Astrocyte (in vitro differentiated cells and primary cell): ENCODE measurements around the gene STAB1. TPM values are rescaled to one million over a fixed set of nuclear protein-coding genes. Genes with fewer than 3 reads are reported as not detected.

Experiments used
- DNase-seq: peaks from one replicate; pipeline ENCODE4 v3.0.0-alpha.2; 2010; ENCODE audit warnings: low read depth
- FAIRE-seq: peaks from 2 replicates; lab custom pipeline; 2011; peaks lifted over from hg19 to GRCh38; lab: Jason Lieb, UNC
- H2AFZ ChIP-seq: 2 replicates; pipeline ENCODE4 v1.6.0; 2012; ENCODE audit warnings: low read depth, low read length, inconsistent platforms
- H3K27ac ChIP-seq: 2 replicates; pipeline ENCODE4 v1.5.1; 2011; ENCODE audit warnings: low read depth, low read length, inconsistent platforms
- H3K27me3 ChIP-seq: 2 replicates; pipeline ENCODE4 v1.6.0; 2011; ENCODE audit warnings: low read length, inconsistent platforms; ENCODE audit not compliant: insufficient read depth
- H3K36me3 ChIP-seq: 2 replicates; pipeline ENCODE4 v1.5.1; 2011; ENCODE audit warnings: low read length, inconsistent platforms; ENCODE audit not compliant: insufficient read depth
- H3K4me1 ChIP-seq: 2 replicates; pipeline ENCODE4 v1.5.1; 2011; ENCODE audit warnings: low read length, inconsistent platforms; ENCODE audit not compliant: insufficient read depth
- H3K4me2 ChIP-seq: 2 replicates; pipeline ENCODE4 v1.6.0; 2012; ENCODE audit warnings: low read length, inconsistent platforms
- H3K4me3 ChIP-seq: 2 replicates; pipeline ENCODE4 v1.5.1; 2011; ENCODE audit warnings: low read depth, mild to moderate bottlenecking, low read length, inconsistent platforms; ENCODE audit not compliant: insufficient read depth
- H3K79me2 ChIP-seq: 2 replicates; pipeline ENCODE4 v1.6.0; 2012; ENCODE audit warnings: mild to moderate bottlenecking, low read length, inconsistent platforms; ENCODE audit not compliant: insufficient read depth
- H3K9ac ChIP-seq: 2 replicates; pipeline ENCODE4 v1.6.0; 2012; ENCODE audit warnings: mild to moderate bottlenecking, low read length, inconsistent platforms
- H3K9me3 ChIP-seq: 2 replicates; pipeline ENCODE4 v1.5.1; 2012; ENCODE audit warnings: low read depth, mild to moderate bottlenecking, low read length, inconsistent platforms; ENCODE audit not compliant: insufficient read depth
- H4K20me1 ChIP-seq: 2 replicates; pipeline ENCODE4 v1.6.0; 2012; ENCODE audit warnings: low read length, inconsistent platforms; ENCODE audit not compliant: insufficient read depth
- H3K27ac Mint-ChIP-seq: one replicate; pipeline ENCODE4 v1.8.0; 2021; ENCODE audit warnings: mild to moderate bottlenecking, mixed read lengths; ENCODE audit not compliant: unreplicated experiment
- H3K27me3 Mint-ChIP-seq: one replicate; pipeline ENCODE4 v1.8.0; 2021; ENCODE audit warnings: low read depth, mixed read lengths; ENCODE audit not compliant: unreplicated experiment
- H3K36me3 Mint-ChIP-seq: one replicate; pipeline ENCODE4 v1.8.0; 2021; ENCODE audit warnings: low read depth, mixed read lengths; ENCODE audit not compliant: unreplicated experiment
- H3K4me1 Mint-ChIP-seq: one replicate; pipeline ENCODE4 v1.8.0; 2021; ENCODE audit warnings: low read depth, mixed read lengths; ENCODE audit not compliant: unreplicated experiment
- H3K4me3 Mint-ChIP-seq: one replicate; pipeline ENCODE4 v1.8.0; 2021; ENCODE audit warnings: mild to moderate bottlenecking, moderate library complexity, mixed read lengths; ENCODE audit not compliant: unreplicated experiment
- H3K9me3 Mint-ChIP-seq: one replicate; pipeline ENCODE4 v1.8.0; 2021; ENCODE audit warnings: mild to moderate bottlenecking, mixed read lengths; ENCODE audit not compliant: unreplicated experiment
- CTCF ChIP-seq: IDR thresholded peaks from 2 replicates; pipeline ENCODE4 v1.5.1; 2011; ENCODE audit warnings: low read depth, mild to moderate bottlenecking, inconsistent platforms, low read length, moderate library complexity; ENCODE audit not compliant: insufficient read depth
- EZH2 ChIP-seq: IDR thresholded peaks from 2 replicates; pipeline ENCODE4 v1.6.1; 2012; ENCODE audit warnings: mild to moderate bottlenecking, low read length, inconsistent platforms; ENCODE audit not compliant: insufficient read depth
- total RNA-seq: library from RNA; stranded (reverse); gene quantifications from 2 replicates; pipeline ENCODE4 v1.2.1, GENCODE V29; 2021

The STAB1 gene
- total RNA-seq, 1 donor from 2014 or later = 0.39 TPM

DNA sequence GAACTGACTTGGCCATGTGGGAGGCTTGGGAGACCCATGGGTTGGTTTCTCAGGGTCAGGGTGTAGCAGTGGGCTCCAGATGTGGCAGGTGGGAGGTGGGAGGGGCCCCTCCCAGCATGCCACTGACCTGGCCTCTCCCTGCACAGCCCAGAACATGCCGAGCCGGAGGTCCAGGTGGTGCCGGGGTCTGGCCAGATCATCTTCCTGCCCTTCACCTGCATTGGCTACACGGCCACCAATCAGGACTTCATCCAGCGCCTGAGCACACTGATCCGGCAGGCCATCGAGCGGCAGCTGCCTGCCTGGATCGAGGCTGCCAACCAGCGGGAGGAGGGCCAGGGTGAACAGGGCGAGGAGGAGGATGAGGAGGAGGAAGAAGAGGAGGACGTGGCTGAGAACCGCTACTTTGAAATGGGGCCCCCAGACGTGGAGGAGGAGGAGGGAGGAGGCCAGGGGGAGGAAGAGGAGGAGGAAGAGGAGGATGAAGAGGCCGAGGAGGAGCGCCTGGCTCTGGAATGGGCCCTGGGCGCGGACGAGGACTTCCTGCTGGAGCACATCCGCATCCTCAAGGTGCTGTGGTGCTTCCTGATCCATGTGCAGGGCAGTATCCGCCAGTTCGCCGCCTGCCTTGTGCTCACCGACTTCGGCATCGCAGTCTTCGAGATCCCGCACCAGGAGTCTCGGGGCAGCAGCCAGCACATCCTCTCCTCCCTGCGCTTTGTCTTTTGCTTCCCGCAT, 7.9 kb upstream of the STAB1 start:
- Histone ChIP-seq H2AFZ (no peak overlapping the region), H3K4me3 (no peak overlapping the region), H3K9me3 (no peaks in the 10 kb centered on the region), H3K79me2 (no peaks in the 10 kb centered on the region), H3K9ac (no peak overlapping the region), H3K36me3 (peaks cover 14% of the 10 kb centered on the region), H4K20me1 (peaks cover 38% of the 10 kb centered on the region), H3K27ac (no peak overlapping the region), H3K27me3 (no peaks in the 10 kb centered on the region), H3K4me2 (no peak overlapping the region), H3K4me1 (peaks cover 21% of the 10 kb centered on the region)
- DNase-seq (no peak), FAIRE-seq (no peak)
- TF ChIP-seq CTCF (no peak), EZH2 (no peak)
- Mint-ChIP-seq H3K4me3 (no peak overlapping the region), H3K36me3 (peaks cover 13% of the 10 kb centered on the region), H3K9me3 (no peaks in the 10 kb centered on the region), H3K27ac (no peak overlapping the region), H3K4me1 (peaks cover 23% of the 10 kb centered on the region), H3K27me3 (no peaks in the 10 kb centered on the region)

DNA sequence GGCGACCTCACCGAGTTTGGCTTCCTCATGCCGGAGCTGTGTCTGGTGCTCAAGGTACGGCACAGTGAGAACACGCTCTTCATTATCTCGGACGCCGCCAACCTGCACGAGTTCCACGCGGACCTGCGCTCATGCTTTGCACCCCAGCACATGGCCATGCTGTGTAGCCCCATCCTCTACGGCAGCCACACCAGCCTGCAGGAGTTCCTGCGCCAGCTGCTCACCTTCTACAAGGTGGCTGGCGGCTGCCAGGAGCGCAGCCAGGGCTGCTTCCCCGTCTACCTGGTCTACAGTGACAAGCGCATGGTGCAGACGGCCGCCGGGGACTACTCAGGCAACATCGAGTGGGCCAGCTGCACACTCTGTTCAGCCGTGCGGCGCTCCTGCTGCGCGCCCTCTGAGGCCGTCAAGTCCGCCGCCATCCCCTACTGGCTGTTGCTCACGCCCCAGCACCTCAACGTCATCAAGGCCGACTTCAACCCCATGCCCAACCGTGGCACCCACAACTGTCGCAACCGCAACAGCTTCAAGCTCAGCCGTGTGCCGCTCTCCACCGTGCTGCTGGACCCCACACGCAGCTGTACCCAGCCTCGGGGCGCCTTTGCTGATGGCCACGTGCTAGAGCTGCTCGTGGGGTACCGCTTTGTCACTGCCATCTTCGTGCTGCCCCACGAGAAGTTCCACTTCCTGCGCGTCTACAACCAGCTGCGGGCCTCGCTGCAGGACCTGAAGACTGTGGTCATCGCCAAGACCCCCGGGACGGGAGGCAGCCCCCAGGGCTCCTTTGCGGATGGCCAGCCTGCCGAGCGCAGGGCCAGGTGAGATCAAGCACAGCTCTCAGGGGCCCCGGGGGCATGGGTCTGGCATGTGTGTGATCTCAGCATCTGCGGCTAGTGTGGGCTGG, 7.1 kb upstream of the STAB1 start:
- Mint-ChIP-seq H3K27ac (no peak overlapping the region), H3K36me3 (peaks cover 13% of the 10 kb centered on the region), H3K4me1 (peaks cover 30% of the 10 kb centered on the region)

More for the DNA sequence above, 7.1 kb upstream of the STAB1 start:
- Histone ChIP-seq H4K20me1 (peaks cover 38% of the 10 kb centered on the region), H3K4me2 (no peak overlapping the region), H3K4me3 (no peak overlapping the region), H3K36me3 (peaks cover 8% of the 10 kb centered on the region), H3K4me1 (peaks cover 21% of the 10 kb centered on the region), H3K27me3 (no peaks in the 10 kb centered on the region), H3K9ac (no peak overlapping the region), H3K9me3 (no peaks in the 10 kb centered on the region), H2AFZ (no peak overlapping the region), H3K79me2 (no peaks in the 10 kb centered on the region), H3K27ac (no peak overlapping the region)
- no peak for FAIRE-seq
- H3K9me3 Mint-ChIP-seq = no peaks in the 10 kb centered on the region
- H3K4me3 Mint-ChIP-seq = no peak overlapping the region
- no peak for DNase-seq
- H3K27me3 Mint-ChIP-seq = no peaks in the 10 kb centered on the region
- TF ChIP-seq CTCF (no peak), EZH2 (no peak)
